Activated naive CD8-positive, alpha-beta T cell treated with anti-CD3 and anti-CD28 coated beads, Interleukin-2, amount 50 U/mL, for 16 hours (primary cell): ENCODE results near the gene NSMCE1.

Experiments
- DNase-seq: peaks from one replicate; pipeline ENCODE4 v3.0.0-alpha.2; 2020; ENCODE audit warnings: low read depth, low spot score

The NSMCE1 gene

GRCh38 chr16:27268376-27269299 is at the start of gene NSMCE1:
Gene NSMCE1 (minus strand): TSS chr16:27268772. CDS start chr16:27257570, 11,202 bp downstream.
- peak; percentile 96 for DNase-seq

DNA sequence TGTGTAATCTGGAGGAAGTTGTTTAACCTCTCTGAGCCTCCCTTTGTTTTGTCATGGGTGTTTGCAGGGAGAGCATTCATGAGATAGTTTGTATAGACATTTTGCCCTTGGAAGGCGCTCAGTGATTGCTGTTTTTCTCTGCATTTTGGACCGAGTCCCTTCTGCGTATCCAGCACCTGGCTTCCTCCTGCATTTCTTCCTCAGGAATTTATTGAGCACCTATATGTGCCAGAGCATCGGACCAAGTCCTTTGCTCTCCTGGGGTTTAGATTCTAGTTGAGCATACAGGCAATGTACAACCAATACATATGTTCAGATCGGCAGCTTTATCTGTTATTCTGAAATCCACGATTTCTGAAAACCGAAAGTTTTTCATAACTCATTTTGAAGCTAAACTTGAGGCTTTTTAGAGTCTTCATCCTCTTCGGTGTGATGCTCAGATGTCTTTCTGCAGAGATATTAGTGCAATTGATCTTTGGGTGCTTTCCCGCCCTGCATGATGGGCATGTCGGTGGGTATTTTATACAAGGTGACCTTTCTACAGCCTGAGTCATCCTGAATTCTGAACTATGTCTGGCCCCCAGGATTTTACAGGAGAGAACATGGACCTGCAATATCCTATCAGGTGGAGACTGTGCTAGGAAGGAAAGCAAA is 49.3 kb upstream of the NSMCE1 start:
- no peak for DNase-seq

DNA sequence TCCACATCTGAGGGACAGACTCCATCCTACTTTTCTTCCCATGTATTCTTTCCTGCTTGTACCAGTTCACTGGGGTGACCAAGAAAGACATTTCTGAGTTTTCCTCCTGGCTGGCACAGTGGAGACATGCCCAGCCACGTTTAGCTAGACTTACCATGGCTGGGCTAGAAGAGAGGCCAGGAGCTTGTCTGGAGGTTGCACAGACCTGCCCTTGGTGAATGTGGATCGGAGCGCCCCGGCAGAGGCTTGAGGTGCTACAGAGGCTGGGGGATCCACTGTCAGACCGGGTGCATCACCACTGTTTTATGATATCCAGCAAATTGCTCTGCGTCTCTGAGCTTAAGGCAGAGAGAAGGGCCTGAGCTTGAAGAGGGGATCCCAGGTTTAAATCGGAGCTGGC is 48.7 kb upstream of the NSMCE1 start:
- DNase-seq, result no peak

DNA sequence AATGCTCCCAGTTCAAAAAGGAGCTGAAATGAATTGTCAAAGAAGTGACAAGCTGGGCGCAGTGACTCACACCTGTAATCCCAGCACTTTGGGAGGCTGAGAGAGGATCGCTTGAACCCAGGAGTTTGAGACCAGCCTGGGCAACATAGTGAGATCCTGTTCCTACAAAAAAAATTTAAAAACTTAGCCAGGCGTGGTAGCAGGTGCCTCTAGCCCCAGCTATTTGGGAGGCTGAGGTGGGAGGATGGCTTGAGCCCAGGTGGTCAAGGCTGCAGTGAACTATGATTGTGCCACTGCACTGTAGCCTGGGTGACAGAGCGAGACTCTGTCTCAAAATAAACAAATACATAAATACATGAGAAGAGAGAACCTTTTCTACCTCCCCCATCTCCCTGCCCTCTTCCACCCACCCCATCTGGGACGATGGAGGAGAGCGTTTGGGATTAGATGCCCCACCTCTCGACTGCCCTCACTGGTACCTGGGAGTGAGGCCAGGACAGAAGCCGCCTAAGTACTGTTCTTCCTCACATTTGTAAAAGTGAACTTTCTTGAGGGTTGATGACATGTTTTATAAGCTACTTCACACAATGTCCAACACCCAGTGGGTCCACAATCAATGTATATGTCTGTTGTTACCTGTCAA is 47.6 kb upstream of the NSMCE1 start:
- no peak for DNase-seq

- DNase-seq, result no peak
Measured at GRCh38 chr16:27315333-27316037, 46.9 kb upstream of the NSMCE1 start.

DNA sequence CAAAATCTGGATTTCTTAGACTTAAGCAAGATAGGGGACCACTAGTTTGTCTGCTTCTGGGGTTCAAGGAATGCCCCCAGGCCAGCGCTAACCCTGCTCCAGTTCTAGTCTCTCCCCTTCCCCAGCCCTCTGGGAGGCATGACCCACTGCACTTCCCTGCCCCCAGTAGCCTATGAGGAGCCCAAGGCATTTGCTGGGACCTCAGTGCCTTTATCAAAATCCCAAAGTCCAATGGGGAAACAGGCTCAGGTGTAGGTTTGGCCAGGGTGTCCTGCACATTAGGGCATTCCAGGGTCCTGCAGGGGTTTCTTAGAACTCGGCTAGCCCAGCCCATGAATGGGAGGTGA is 46.4 kb upstream of the NSMCE1 start:
- DNase-seq, result no peak

- no peak for DNase-seq
Measured at GRCh38 chr16:27314161-27314723, 45.7 kb upstream of the NSMCE1 start.

DNA sequence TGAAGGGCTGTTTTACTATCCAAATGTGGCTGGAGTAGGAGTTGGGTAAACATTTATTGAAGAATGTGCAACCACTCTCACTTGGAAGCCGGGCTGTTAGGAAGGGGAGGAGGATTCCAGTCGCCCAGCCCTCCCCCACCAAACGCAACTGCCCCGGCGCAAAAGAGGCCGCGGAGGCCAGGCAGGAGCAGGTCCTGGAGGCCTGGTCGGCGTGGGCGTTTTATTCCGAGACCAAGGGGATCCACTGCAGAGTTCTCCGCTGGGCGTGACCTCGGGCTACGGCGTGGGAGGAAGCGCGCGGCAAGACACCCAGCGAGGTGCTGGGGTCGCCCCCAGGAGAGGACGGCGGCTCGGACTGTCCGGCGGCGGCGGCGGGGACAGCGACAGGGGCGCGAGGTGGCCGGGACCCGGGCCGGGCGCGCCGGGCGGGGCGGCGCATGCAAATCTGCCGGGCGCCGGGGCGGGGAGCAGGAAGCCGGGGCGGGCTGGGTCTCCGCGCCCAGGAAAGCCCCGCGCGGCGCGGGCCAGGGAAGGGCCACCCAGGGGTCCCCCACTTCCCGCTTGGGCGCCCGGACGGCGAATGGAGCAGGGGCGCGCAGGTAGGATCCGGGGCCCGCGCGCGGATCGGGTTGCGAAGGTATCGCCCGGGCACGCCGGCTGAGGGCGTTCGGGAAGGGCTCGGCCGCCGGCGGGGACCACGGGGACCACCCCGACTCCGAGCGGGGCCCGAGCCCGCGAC is 45.0 kb upstream of the NSMCE1 start, which contains the start of gene IL4R:
Gene IL4R (plus strand): TSS at position 553 of the 739 bp plus-strand sequence. CDS start 26,230 bp downstream, outside the sequence.
- DNase-seq, result no peak

- DNase-seq, result no peak
Measured at GRCh38 chr16:27312580-27313421, 44.2 kb upstream of the NSMCE1 start.

GRCh38 chr16:27311897-27312303 is 43.3 kb upstream of the NSMCE1 start:
- DNase-seq, result no peak

- DNase-seq, result no peak
Measured at GRCh38 chr16:27311448-27311830, 42.9 kb upstream of the NSMCE1 start.

DNA sequence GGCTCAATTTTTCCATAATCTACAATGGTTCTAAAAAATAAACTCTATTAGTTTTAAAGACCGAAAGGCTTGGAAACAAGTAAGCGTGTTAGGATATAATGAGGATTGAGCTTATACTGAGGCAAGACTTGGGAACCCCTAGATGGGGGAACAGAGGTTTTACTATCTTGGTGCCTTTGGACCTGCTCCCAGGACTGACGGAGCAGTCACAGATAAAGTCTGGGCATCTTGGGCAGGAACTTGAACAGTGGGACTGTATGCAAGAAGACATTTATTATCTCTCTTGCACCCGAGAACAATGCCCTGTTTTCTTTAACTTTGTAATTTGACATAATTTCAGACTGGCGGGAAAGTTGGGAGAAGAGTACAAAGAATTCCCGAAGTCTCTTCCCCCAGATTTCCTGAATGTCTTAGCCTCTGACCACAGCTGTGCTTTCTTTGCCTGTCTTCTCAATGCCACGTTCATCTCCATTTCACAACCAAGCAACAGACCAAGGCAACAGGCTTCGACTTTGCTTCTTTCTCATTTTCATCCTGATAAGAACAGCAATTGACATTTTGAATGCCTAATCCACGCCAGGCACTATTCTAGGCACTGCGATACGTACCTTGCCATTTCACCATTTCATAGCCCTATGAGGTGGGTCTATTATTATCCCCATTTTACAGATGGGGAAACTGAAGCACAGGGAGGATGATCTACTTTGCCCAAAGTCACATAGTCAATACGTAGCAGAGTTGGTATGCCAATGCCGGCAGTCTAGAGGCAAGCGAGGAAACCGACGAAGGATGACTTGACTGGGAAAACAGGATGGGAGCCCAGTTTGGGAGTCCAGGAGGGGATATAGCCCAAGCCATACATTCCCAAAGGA is 42.2 kb upstream of the NSMCE1 start:
- DNase-seq, result no peak

GRCh38 chr16:27308792-27309191 is 40.2 kb upstream of the NSMCE1 start:
- no peak for DNase-seq

- DNase-seq, result no peak
Measured at GRCh38 chr16:27305839-27306442, 37.4 kb upstream of the NSMCE1 start.

- DNase-seq, result no peak
Measured at GRCh38 chr16:27304881-27305745, 36.5 kb upstream of the NSMCE1 start.

- no peak for DNase-seq
Measured at GRCh38 chr16:27304102-27304501, 35.5 kb upstream of the NSMCE1 start.
